ENCODE data around the gene UGT8. TPM values are rescaled to one million over a fixed set of nuclear protein-coding genes. Genes with fewer than 3 reads are reported as not detected.
"Not testable (repeated sequence)": the region's sequence is repeated elsewhere in the genome, so short reads cannot be mapped to it uniquely, and the experiment has no call there.

UGT8 gene, protein sequence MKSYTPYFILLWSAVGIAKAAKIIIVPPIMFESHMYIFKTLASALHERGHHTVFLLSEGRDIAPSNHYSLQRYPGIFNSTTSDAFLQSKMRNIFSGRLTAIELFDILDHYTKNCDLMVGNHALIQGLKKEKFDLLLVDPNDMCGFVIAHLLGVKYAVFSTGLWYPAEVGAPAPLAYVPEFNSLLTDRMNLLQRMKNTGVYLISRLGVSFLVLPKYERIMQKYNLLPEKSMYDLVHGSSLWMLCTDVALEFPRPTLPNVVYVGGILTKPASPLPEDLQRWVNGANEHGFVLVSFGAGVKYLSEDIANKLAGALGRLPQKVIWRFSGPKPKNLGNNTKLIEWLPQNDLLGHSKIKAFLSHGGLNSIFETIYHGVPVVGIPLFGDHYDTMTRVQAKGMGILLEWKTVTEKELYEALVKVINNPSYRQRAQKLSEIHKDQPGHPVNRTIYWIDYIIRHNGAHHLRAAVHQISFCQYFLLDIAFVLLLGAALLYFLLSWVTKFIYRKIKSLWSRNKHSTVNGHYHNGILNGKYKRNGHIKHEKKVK
- not detected for total RNA-seq

DNA sequence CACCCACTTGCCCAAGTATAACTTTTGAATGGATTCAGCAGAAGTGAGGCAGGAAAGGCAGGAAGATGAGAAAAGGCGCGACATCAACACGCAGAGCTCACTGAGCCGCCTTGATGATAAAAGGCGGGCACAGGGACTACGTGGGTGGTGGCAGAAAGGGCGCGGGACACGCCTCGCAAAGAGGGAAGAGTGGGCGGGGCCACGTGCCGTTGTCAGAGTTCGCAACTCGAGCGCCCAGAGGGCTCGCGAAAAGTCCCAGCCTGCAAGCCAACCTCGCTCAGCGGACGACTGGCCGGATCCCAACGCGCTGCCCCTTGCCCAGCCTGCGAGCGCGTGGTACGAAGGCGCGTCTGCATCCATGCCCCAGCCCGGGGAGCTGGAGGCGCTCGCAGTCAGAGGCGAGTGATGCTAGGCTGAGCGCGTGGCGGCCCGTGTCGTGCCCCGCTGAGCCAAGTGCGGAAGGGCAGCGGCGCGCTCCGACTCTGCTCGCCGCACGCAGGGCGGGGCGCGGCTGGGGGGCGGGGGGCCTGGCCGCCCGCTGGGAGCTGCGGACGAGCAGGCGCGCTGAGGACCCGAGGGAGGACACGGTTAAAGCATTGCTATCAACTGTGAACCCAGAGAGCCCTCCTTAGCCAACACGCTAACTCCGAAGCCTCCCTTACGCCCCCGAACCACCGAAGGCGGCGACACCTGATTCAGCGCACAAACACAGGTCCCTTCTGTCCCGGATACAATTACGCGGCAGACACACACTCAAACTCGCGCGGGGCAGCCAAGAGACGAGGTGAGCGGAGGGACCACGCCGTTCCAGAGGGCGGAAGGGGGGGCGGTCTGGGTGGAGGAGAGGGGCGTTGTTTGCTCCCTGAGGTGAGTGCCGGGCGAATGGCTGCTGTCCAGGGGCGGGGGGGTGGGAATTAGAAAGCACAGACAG lies at the start of gene UGT8:
Gene UGT8, plus strand, starts transcription at position 617 of the 931 bp plus-strand sequence. CDS start 24,074 bp downstream, outside the sequence.
- ATAC-seq: peak in 1 of 2 donors; percentile 36
- H3K27ac Mint-ChIP-seq: no peak within 1 kb of the TSS
- DNase-seq (ENCODE audit: low spot score): no peak
- no peaks in the 10 kb centered on the region for H3K36me3 Mint-ChIP-seq
- peaks cover 2% of the 10 kb centered on the region for H3K9me3 Mint-ChIP-seq
- peaks cover 2 to 4% of the 10 kb centered on the region in 2 donors for H3K4me1 Mint-ChIP-seq (ENCODE audit: low read depth in 2 of 2)
- H3K27me3 Mint-ChIP-seq: peaks cover 16 to 18% of the 10 kb centered on the region in 2 donors
- peak within 1 kb of the TSS; percentile 45 for H3K4me3 Mint-ChIP-seq

DNA sequence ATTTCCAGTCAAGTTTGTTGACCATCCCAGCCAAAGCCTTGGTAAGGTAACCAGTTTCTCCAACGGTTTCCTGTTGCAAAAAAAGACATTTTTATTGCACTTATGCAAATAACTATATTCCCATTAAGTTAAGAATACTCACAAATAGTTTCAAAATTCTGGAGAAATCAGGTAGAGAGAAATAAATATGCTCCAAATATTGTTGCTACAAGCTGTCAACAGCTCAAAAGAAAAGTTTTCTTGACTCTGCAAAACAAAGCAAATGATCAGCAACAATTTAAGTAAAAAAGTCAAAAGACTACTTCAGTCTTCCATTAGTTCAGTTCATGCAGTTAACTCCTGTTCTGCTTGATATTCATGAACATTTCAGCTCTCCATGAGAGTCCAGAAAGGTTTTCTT lies 49.0 kb upstream of the UGT8 start:
- Mint-ChIP-seq H3K9me3 (peaks cover 10% of the 10 kb centered on the region), H3K27ac (no peak overlapping the region), H3K27me3 (no peaks in the 10 kb centered on the region), H3K4me3 (no peak overlapping the region), H3K4me1 (ENCODE audit: low read depth in 2 of 2) (no peaks in the 10 kb centered on the region), H3K36me3 (peaks cover 5% of the 10 kb centered on the region)
- no peak for DNase-seq (ENCODE audit: low spot score)
- ATAC-seq: no peak

DNA sequence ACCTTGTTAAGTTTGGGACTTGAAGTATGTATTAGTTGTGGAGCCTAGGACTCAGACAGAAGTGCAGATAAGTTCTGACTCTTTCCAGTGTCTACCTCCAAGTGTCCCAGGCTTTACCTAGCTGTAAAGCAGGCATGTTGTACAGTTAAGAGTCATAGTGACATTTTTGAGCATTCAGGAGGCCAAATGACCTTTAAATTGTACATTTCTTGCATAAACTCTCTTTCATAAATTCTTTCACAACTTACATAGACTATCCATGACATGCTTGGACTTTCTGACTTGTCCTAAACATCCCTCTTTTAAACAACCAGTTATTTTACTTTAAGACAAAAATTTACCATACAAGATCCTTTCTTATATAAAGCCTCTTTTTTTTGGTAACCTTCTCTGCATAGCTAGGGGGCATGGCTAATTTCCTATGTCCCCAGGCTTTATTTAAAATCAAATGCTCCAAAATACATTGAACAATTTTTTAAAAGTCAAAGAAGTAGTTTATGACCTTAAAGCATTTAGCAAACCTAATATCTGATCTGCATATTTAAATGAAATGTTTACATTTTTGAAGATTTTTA lies 40.1 kb upstream of the UGT8 start:
- no peaks in the 10 kb centered on the region for H3K27me3 Mint-ChIP-seq
- H3K4me1 Mint-ChIP-seq (ENCODE audit: low read depth in 2 of 2): no peaks in the 10 kb centered on the region
- H3K9me3 Mint-ChIP-seq: peaks cover 3% of the 10 kb centered on the region
- peaks cover 4% of the 10 kb centered on the region for H3K36me3 Mint-ChIP-seq
- ATAC-seq (no peak), DNase-seq (ENCODE audit: low spot score) (no peak)
- H3K4me3 Mint-ChIP-seq: no peak overlapping the region
- H3K27ac Mint-ChIP-seq: no peak overlapping the region

DNA sequence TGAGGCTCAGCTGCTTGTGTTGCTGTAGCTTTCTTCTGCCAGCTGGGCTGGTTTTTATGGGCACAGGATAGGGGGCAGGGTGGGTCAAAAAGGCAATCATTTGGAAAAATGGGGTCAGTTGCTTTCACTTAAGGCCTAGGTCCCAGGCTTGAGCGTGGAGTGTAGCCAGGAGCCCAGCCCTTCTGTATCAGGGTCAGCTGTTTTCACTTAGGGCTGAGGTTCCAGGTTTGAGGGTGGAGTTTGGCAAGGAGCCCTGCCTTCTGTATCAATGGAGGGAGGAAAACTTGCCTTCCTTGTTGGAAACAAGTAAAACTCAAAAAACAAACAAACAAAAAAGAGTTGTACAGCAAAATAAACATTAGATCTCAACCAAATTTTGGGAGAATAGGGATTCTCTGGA lies 37.0 kb upstream of the UGT8 start:
- DNase-seq (ENCODE audit: low spot score) (no peak), ATAC-seq (no peak)
- Mint-ChIP-seq H3K4me1 (ENCODE audit: low read depth in 2 of 2) (no peaks in the 10 kb centered on the region), H3K27ac (no peak overlapping the region), H3K4me3 (no peak overlapping the region), H3K27me3 (no peaks in the 10 kb centered on the region), H3K36me3 (no peaks in the 10 kb centered on the region), H3K9me3 (no peaks in the 10 kb centered on the region)

DNA sequence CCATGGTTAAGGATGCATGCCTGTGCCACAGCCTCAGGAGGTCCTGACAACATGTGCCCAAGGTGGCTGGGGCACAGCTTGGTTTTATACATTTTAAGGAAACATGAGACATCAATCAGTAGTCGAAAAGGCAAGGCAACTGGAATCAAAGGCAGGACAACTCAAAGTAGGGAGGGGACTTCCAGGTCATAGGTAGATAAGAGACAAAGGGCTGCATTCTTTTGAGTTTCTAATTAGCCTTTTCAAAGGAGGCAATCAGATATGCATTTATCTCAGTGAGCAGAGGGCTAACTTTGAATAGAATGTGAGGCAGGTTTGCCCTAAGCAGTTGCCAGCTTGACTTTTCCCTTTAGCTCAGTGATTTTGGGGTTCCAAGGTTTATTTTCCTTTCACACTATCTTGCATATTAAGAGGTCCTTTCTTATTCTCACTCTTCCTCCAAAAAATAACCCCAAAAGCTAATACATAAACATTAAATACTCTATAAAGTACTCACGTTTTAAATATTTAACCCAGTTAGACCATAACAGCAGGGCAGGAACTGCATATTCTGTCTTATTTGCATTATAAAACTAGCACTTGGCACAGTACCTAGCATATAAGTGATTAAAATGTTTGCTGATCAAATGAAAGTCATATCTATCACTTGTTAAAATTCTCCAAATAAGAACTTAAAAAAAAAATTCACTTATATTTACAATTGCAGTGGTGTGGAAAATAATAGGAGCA lies 36.3 kb upstream of the UGT8 start:
- no peaks in the 10 kb centered on the region for H3K36me3 Mint-ChIP-seq
- H3K27me3 Mint-ChIP-seq: no peaks in the 10 kb centered on the region
- H3K27ac Mint-ChIP-seq: no peak overlapping the region
- H3K4me3 Mint-ChIP-seq: no peak overlapping the region
- DNase-seq (ENCODE audit: low spot score) (no peak), ATAC-seq (no peak)
- no peaks in the 10 kb centered on the region for H3K4me1 Mint-ChIP-seq (ENCODE audit: low read depth in 2 of 2)
- H3K9me3 Mint-ChIP-seq: no peaks in the 10 kb centered on the region

DNA sequence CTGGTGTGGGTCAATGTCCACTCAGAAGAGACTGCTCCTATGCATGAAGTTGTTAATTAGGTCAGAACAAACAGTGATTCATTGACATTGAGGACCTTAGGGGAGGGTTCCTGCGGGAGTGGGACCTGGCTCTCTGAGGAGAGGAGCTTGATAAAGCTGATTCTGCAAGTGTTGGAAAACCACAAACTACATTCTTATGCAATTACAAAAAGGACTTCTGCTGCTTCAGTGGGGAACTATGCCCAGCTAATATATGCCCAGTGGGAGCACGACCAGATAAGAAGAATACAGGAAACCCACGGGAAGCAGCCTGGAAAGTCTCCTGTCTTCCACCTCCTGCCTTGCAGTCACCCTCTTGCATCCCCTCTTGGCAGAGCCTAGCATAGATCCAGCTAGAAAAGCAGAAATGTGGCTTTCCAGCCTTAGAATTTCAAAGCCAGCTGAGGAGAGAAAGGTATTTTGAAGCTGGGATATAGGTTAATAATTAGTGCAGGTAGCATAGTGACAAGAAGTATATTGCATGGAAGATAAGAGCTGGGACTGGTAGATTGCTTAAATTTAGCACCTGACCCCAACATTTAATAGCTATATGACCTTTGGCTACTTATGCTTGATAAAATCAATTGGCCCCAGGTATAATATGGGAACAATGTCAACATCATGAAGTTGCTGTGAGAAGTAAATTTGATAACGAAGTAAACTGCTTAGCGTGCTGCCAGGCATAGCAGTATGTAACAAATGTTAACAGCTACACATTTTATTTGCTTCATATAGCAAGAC lies 34.9 kb upstream of the UGT8 start:
- Mint-ChIP-seq H3K4me1 (ENCODE audit: low read depth in 2 of 2) (no peaks in the 10 kb centered on the region), H3K27me3 (no peaks in the 10 kb centered on the region), H3K9me3 (no peaks in the 10 kb centered on the region), H3K4me3 (no peak overlapping the region), H3K36me3 (no peaks in the 10 kb centered on the region), H3K27ac (no peak overlapping the region)
- DNase-seq (ENCODE audit: low spot score) (no peak), ATAC-seq (no peak)

DNA sequence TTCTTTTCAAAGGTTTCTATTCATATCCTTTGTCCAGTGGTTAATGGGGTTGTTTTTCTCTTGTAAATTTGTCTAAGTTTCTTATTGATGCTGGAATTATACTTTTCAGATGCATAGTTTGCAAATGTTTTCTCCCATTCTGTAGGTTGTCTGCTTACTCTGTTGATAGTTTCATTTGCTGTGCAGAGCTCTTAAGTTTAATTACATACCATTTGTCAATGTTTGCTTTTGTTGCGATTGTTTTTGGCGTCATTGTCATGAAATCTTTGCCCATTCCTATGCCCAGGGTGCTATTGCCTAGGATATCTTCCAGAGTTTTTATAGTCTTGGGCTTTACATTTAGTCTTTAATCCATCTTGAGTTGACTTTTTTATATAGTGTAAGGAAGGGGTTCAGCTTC lies 21.2 kb upstream of the UGT8 start:
- Mint-ChIP-seq H3K27me3 (no peaks in the 10 kb centered on the region), H3K9me3 (peaks cover 29% of the 10 kb centered on the region), H3K36me3 (peaks cover 6% of the 10 kb centered on the region), H3K27ac (no peak overlapping the region), H3K4me1 (ENCODE audit: low read depth in 2 of 2) (no peaks in the 10 kb centered on the region), H3K4me3 (no peak overlapping the region)
- ATAC-seq: no peak
- DNase-seq (ENCODE audit: low spot score): no peak

DNA sequence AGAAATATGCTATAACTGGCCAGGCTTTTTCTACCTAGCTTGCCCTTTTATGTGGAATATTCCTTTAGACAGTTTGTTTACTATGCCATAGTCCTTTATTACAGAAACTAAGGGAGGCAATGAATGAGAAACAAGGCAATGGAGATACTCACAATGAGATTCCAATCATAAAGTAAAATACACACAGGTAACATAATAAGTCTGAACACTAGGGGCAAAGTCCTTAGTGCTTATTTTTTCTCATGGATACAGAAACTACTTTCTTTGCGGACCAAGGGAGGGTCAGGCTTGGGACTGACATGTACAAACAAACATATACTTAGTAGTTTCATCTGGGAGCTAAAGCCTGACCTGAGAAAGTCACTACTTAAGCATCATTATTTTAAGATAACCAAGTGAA lies 16.0 kb upstream of the UGT8 start:
- peaks cover 15% of the 10 kb centered on the region for H3K9me3 Mint-ChIP-seq
- no peak overlapping the region for H3K4me3 Mint-ChIP-seq
- H3K27ac Mint-ChIP-seq: no peak overlapping the region
- H3K4me1 Mint-ChIP-seq (ENCODE audit: low read depth in 2 of 2): no peaks in the 10 kb centered on the region
- H3K27me3 Mint-ChIP-seq: no peaks in the 10 kb centered on the region
- DNase-seq (ENCODE audit: low spot score): no peak
- H3K36me3 Mint-ChIP-seq: peaks cover 6% of the 10 kb centered on the region
- ATAC-seq: no peak

DNA sequence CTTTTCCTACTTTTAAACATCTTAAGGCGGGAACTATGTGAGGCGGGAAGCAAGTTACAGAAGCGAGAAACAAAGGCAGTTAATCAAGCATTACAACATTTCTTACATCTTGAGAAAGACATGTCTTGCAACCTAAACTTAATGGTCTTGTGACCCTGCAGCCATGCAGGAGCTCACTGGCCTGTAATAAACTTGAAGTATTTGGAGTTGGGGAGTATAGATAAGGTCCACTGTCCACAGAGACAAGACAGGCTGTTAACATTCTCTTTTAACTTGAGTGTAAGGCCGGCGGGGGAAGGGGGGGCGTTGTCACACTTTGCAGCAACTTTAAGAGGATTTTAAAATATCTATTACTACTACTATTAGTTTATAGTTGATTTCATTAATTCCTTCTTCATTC lies 10.3 kb upstream of the UGT8 start:
- Mint-ChIP-seq H3K9me3 (no peaks in the 10 kb centered on the region), H3K4me3 (no peak overlapping the region), H3K36me3 (no peaks in the 10 kb centered on the region), H3K4me1 (ENCODE audit: low read depth in 2 of 2) (no peaks in the 10 kb centered on the region), H3K27ac (no peak overlapping the region), H3K27me3 (no peaks in the 10 kb centered on the region)
- no peak for DNase-seq (ENCODE audit: low spot score)
- ATAC-seq: no peak

DNA sequence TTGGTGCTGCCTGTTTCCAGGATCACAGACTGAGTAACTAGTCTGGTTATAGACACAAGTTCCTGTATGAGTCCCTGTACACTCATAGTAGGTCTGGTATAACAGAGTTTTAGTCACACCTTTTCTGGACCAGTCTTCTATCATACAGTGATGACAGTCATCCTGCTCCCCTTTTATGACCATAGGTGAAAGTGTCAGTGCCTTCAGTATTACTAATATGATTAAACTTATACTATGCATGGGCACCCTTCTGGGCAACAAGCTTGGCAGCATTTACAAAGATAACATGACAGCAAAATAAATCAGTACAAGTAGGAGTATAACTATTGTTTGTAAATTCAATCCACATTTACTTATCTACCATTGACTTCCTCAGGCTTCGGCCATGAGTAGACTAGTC lies 8.2 kb upstream of the UGT8 start:
- not testable (repeated sequence) for H3K27me3 Mint-ChIP-seq; DNase-seq (ENCODE audit: low spot score); ATAC-seq; H3K9me3 Mint-ChIP-seq; H3K4me3 Mint-ChIP-seq; H3K36me3 Mint-ChIP-seq; H3K27ac Mint-ChIP-seq; H3K4me1 Mint-ChIP-seq (ENCODE audit: low read depth in 2 of 2)

DNA sequence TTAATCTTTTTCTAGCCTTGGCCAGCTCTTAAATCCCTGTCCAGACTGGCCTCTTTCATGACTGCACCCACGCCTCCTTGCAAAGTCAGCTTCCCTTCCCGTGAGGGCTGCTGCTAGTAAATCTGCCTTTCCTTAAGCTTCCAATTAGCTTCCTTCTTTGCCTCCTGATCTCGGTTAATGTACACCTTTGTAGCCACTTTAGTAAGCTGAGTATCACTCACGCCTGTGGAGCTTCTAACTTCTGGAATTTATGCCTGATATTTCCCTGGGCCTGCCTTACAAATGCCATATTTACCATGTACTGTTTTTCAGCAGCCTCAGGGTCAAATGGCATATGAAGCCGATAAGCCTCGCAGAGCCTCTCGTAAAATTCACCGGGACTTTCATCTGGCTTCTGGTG lies 5.1 kb upstream of the UGT8 start:
- Mint-ChIP-seq H3K9me3 (peaks cover 3% of the 10 kb centered on the region), H3K36me3 (no peaks in the 10 kb centered on the region), H3K27ac (no peak overlapping the region), H3K27me3 (peaks cover 0 to 4% of the 10 kb centered on the region in 2 donors), H3K4me3 (no peak overlapping the region), H3K4me1 (ENCODE audit: low read depth in 2 of 2) (peaks cover 0 to 2% of the 10 kb centered on the region in 2 donors)
- no peak for DNase-seq (ENCODE audit: low spot score)
- no peak for ATAC-seq

DNA sequence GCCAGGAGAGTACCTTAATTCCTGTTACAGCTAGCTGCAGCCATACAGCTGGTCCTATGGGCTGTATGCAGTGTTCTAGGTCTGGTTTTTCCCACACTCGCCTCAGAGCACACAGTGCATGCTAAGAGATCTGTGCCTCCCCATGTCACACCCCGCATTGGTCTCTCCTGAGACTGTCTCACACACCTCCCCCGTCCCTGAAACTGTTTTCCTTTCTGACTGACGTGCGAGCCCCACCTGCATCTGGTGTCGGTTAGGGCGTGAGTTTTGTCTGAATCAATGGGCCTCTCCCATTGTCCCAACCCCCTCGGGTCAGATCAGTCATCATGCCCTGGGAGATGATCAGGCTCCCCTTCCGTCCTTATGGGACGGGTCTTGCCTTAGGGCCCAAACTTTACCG lies 3.4 kb upstream of the UGT8 start:
- H3K4me3 Mint-ChIP-seq: no peak overlapping the region
- no peak overlapping the region for H3K27ac Mint-ChIP-seq
- no peak for ATAC-seq
- peaks cover 3% of the 10 kb centered on the region for H3K9me3 Mint-ChIP-seq
- no peaks in the 10 kb centered on the region for H3K36me3 Mint-ChIP-seq
- peaks cover 2 to 4% of the 10 kb centered on the region in 2 donors for H3K4me1 Mint-ChIP-seq (ENCODE audit: low read depth in 2 of 2)
- H3K27me3 Mint-ChIP-seq: peaks cover 10 to 14% of the 10 kb centered on the region in 2 donors
- DNase-seq (ENCODE audit: low spot score): no peak

All from natural killer cell treated with Interleukin-12 subunit alpha and Interleukin-12 subunit beta and Interleukin-15 and Interleukin-18, amount 100 ng/mL, for 72 hours (primary cell).